HepG2 (cell line): Measurements from ENCODE around the gene TEKT3. TPM values are rescaled to one million over a fixed set of nuclear protein-coding genes. Genes with fewer than 3 reads are reported as not detected.

Experiments
- CCAR2 ChIP-seq: fragments of 200-400 bp; formaldehyde crosslinking; optimal IDR thresholded peaks from 2 replicates; pipeline ENCODE3; 2018; ENCODE audit warnings: low read depth, mild to moderate bottlenecking, low read length, moderate library complexity
- HDAC6 ChIP-seq: fragments of 200-600 bp; sonication (generic); IDR thresholded peaks from 2 replicates; pipeline ENCODE4 v1.7.0; 2017; ENCODE audit warnings: mild to moderate bottlenecking, antibody characterized with exemption, low read length, low read depth
- KDM2A ChIP-seq: sonication (generic); formaldehyde crosslinking; IDR thresholded peaks from 2 replicates; pipeline ENCODE4 v1.4.0; 2020; ENCODE audit warnings: low read depth, missing genetic modification reagents, borderline replicate concordance
- PHF20 ChIP-seq: sonication (generic); formaldehyde crosslinking; IDR thresholded peaks from 2 replicates; pipeline ENCODE4 v1.5.0; 2020; ENCODE audit warnings: mild to moderate bottlenecking, missing genetic modification reagents
- ZNF234 ChIP-seq: sonication (generic); formaldehyde crosslinking; conservative IDR thresholded peaks from 2 replicates; pipeline ENCODE4 v1.5.1; 2020; ENCODE audit warnings: mild to moderate bottlenecking, missing genetic modification reagents
- ZNF556 ChIP-seq: sonication (generic); formaldehyde crosslinking; IDR thresholded peaks from 2 replicates; pipeline ENCODE4 v1.4.0; 2020; ENCODE audit warnings: mild to moderate bottlenecking, missing genetic modification reagents, borderline replicate concordance
- polyA plus RNA-seq, 8 experiments: library from polyadenylated mRNA; depleted of rRNA in 3 of 8; stranded (reverse) in 7 of 8; unstranded in 1 of 8; fragments of >200 nt; fragmentation: Illumina TruSeq in 4 of 8; extraction: Trizol in 4 of 8; gene quantifications; 2 replicates each; pipeline versions ENCODE4 v1.2.1 to v1.2.3, GENCODE V29; 2011 to 2016; ENCODE audit warnings: low read depth in 4 of 8, missing spikeins in 1 of 8, mixed read lengths in 1 of 8; ENCODE audit not compliant: insufficient read depth in 1 of 8
- total RNA-seq, 5 experiments: library from RNA; depleted of rRNA; stranded (reverse); fragments of >200 nt; fragmentation: Illumina TruSeq; extraction: Trizol; gene quantifications; 2 replicates each; pipeline ENCODE4 v1.2.3, GENCODE V29; 2016; ENCODE audit warnings: low read depth in 1 of 5
- TF ChIP-seq, protein P1 (sequence below): sonication (generic); formaldehyde crosslinking; IDR thresholded peaks from 2 replicates; pipeline ENCODE4 v1.5.0; 2020; ENCODE audit warnings: missing genetic modification reagents
- TF ChIP-seq, protein P2 (sequence below): sonication (generic); formaldehyde crosslinking; conservative IDR thresholded peaks from 2 replicates; pipeline ENCODE4 v1.4.0; 2020; ENCODE audit warnings: mild to moderate bottlenecking, missing genetic modification reagents, moderate library complexity
- TF ChIP-seq, protein P3 (sequence below), 2 experiments: IDR thresholded peaks; 2 replicates each; pipeline ENCODE4 v1.6.1; 2011 to 2012; ENCODE audit warnings: low read length in 2 of 2, borderline replicate concordance in 1 of 2, low read depth in 1 of 2, mild to moderate bottlenecking in 1 of 2, moderate library complexity in 1 of 2
- TF ChIP-seq, protein P4 (sequence below): sonication (generic); formaldehyde crosslinking; IDR thresholded peaks from 2 replicates; pipeline ENCODE4 v1.4.0; 2020; ENCODE audit warnings: missing genetic modification reagents, mild to moderate bottlenecking, borderline replicate concordance
- TF ChIP-seq, protein P5 (sequence below): sonication (generic); formaldehyde crosslinking; IDR thresholded peaks from 2 replicates; pipeline ENCODE4 v1.4.0; 2020; ENCODE audit warnings: missing genetic modification reagents
- TF ChIP-seq, protein P6 (sequence below): sonication (generic); formaldehyde crosslinking; IDR thresholded peaks from 2 replicates; pipeline ENCODE4 v1.5.1; 2020; ENCODE audit warnings: mild to moderate bottlenecking, missing genetic modification reagents, borderline replicate concordance
- TF ChIP-seq, protein P7 (sequence below): IDR thresholded peaks from 2 replicates; pipeline ENCODE4 v1.6.1; 2016; ENCODE audit warnings: control low read depth

TEKT3 gene
- total and polyA plus RNA-seq, 2 of the 13 experiments (the other 11 are each of a cell fraction or from before 2014, with no cell fraction given) = 0.58 to 0.82 TPM

DNA sequence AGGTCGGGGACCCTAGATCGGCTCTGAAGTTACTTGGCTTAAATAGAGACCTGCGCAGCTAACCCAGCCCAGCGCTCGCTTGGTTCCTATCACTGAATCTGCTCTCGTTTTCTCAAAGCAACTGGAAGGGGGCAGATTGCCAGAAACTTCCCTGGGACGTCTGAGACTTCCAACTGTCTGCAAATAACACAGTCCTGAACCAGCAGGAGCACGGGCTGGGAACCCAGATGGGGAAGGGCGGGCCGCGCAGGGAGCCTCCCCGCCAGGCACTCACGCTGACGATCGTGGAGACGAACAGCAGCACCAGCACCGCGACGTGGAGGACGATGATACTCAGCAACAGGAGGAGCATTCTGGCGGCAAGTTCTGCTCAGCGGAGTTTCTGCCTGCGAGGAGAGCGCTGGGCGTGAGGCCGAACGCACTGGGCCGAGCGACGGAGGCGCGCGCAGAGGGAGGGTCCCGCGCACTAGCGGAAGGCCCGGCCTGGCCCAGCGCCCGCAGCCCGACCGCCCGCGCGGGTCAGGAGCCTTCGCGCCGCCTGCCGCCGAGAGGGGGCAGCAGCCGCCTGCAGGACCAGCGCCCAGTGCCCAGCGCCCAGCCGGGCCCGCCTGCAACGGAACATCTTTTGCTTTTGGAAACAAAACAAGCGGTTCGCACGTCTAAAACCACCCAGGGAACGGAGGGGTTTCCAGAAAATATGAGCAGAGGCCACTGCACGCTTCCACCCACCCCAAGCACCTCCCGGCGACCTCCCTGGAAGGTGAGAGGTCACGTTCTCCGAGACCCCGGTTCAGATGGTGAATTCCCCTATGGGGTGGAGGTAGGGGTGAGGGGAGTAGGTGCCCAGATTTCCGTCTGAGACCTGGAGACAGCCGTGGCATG lies 80.8 kb downstream of the TEKT3 start (continued):
- TF ChIP-seq, protein P1, sequence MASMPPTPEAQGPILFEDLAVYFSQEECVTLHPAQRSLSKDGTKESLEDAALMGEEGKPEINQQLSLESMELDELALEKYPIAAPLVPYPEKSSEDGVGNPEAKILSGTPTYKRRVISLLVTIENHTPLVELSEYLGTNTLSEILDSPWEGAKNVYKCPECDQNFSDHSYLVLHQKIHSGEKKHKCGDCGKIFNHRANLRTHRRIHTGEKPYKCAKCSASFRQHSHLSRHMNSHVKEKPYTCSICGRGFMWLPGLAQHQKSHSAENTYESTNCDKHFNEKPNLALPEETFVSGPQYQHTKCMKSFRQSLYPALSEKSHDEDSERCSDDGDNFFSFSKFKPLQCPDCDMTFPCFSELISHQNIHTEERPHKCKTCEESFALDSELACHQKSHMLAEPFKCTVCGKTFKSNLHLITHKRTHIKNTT (CRISPR knock-in tag) = no peak
- TF ChIP-seq, protein P2, sequence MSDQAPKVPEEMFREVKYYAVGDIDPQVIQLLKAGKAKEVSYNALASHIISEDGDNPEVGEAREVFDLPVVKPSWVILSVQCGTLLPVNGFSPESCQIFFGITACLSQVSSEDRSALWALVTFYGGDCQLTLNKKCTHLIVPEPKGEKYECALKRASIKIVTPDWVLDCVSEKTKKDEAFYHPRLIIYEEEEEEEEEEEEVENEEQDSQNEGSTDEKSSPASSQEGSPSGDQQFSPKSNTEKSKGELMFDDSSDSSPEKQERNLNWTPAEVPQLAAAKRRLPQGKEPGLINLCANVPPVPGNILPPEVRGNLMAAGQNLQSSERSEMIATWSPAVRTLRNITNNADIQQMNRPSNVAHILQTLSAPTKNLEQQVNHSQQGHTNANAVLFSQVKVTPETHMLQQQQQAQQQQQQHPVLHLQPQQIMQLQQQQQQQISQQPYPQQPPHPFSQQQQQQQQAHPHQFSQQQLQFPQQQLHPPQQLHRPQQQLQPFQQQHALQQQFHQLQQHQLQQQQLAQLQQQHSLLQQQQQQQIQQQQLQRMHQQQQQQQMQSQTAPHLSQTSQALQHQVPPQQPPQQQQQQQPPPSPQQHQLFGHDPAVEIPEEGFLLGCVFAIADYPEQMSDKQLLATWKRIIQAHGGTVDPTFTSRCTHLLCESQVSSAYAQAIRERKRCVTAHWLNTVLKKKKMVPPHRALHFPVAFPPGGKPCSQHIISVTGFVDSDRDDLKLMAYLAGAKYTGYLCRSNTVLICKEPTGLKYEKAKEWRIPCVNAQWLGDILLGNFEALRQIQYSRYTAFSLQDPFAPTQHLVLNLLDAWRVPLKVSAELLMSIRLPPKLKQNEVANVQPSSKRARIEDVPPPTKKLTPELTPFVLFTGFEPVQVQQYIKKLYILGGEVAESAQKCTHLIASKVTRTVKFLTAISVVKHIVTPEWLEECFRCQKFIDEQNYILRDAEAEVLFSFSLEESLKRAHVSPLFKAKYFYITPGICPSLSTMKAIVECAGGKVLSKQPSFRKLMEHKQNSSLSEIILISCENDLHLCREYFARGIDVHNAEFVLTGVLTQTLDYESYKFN = no peak
- TF ChIP-seq PHF20 (peak; percentile 51; the same call in 1 of the 2 replicates), ZNF556 (CRISPR knock-in tag) (no peak), ZNF234 (no peak), CCAR2 (no peak), HDAC6 (no peak), KDM2A (CRISPR knock-in tag) (peak; percentile 46)
- TF ChIP-seq, protein P3, sequence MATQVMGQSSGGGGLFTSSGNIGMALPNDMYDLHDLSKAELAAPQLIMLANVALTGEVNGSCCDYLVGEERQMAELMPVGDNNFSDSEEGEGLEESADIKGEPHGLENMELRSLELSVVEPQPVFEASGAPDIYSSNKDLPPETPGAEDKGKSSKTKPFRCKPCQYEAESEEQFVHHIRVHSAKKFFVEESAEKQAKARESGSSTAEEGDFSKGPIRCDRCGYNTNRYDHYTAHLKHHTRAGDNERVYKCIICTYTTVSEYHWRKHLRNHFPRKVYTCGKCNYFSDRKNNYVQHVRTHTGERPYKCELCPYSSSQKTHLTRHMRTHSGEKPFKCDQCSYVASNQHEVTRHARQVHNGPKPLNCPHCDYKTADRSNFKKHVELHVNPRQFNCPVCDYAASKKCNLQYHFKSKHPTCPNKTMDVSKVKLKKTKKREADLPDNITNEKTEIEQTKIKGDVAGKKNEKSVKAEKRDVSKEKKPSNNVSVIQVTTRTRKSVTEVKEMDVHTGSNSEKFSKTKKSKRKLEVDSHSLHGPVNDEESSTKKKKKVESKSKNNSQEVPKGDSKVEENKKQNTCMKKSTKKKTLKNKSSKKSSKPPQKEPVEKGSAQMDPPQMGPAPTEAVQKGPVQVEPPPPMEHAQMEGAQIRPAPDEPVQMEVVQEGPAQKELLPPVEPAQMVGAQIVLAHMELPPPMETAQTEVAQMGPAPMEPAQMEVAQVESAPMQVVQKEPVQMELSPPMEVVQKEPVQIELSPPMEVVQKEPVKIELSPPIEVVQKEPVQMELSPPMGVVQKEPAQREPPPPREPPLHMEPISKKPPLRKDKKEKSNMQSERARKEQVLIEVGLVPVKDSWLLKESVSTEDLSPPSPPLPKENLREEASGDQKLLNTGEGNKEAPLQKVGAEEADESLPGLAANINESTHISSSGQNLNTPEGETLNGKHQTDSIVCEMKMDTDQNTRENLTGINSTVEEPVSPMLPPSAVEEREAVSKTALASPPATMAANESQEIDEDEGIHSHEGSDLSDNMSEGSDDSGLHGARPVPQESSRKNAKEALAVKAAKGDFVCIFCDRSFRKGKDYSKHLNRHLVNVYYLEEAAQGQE (IDR thresholded peaks at IDR 0.05; ENCODE audit: borderline replicate concordance in 1 of 2, low read depth in 1 of 2, low read length in 2 of 2) = no peak
- TF ChIP-seq, protein P4, sequence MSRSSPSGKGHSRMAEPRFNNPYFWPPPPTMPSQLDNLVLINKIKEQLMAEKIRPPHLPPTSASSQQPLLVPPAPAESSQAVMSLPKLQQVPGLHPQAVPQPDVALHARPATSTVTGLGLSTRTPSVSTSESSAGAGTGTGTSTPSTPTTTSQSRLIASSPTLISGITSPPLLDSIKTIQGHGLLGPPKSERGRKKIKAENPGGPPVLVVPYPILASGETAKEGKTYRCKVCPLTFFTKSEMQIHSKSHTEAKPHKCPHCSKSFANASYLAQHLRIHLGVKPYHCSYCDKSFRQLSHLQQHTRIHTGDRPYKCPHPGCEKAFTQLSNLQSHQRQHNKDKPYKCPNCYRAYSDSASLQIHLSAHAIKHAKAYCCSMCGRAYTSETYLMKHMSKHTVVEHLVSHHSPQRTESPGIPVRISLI (CRISPR knock-in tag) = no peak
- TF ChIP-seq, protein P5, sequence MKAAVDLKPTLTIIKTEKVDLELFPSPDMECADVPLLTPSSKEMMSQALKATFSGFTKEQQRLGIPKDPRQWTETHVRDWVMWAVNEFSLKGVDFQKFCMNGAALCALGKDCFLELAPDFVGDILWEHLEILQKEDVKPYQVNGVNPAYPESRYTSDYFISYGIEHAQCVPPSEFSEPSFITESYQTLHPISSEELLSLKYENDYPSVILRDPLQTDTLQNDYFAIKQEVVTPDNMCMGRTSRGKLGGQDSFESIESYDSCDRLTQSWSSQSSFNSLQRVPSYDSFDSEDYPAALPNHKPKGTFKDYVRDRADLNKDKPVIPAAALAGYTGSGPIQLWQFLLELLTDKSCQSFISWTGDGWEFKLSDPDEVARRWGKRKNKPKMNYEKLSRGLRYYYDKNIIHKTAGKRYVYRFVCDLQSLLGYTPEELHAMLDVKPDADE (CRISPR knock-in tag) = no peak
- TF ChIP-seq, protein P6, sequence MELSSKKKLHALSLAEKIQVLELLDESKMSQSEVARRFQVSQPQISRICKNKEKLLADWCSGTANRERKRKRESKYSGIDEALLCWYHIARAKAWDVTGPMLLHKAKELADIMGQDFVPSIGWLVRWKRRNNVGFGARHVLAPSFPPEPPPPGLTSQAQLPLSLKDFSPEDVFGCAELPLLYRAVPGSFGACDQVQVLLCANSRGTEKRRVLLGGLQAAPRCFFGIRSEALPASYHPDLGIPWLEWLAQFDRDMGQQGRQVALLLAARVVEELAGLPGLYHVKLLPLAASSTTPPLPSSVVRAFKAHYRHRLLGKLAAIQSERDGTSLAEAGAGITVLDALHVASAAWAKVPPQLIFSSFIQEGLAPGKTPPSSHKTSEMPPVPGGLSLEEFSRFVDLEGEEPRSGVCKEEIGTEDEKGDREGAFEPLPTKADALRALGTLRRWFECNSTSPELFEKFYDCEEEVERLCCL = no peak
- TF ChIP-seq, protein P7, sequence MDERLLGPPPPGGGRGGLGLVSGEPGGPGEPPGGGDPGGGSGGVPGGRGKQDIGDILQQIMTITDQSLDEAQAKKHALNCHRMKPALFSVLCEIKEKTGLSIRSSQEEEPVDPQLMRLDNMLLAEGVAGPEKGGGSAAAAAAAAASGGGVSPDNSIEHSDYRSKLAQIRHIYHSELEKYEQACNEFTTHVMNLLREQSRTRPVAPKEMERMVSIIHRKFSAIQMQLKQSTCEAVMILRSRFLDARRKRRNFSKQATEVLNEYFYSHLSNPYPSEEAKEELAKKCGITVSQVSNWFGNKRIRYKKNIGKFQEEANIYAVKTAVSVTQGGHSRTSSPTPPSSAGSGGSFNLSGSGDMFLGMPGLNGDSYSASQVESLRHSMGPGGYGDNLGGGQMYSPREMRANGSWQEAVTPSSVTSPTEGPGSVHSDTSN (CRISPR knock-in tag) = no peak
